ENCODE results near the gene LRRC41. TPM values are rescaled to one million over a fixed set of nuclear protein-coding genes. Genes with fewer than 3 reads are reported as not detected.

The LRRC41 gene
- total and polyA plus RNA-seq, 12 donors: 15.4 to 52.5 (median 41.7) TPM

GRCh38 chr1:46302641-46303037, 777 bp downstream of the LRRC41 start:
- intact Hi-C loops (cut with DNase I): loop anchor here in 7 of 10 donors (2.0 to 5.0 kb wide), 4 partner anchors 38 to 56 kb away; partner anchors contain the start of genes NSUN4 (in 7 of the 7) and RAD54L (in 3 of the 7)
- H3K27ac ChIP-seq: peak overlapping the region; percentile 95 to 99 (median 98)
- H3K4me1 ChIP-seq: peaks cover 13 to 74% (median 63%) of the 10 kb centered on the region in 9 donors
- ATAC-seq (peak; percentile 2 to 59 (median 18)), DNase-seq (peak; percentile 42)
- no peaks in the 10 kb centered on the region for H3K27me3 ChIP-seq
- peak overlapping the region; percentile 76 to 98 (median 90) for H3K4me3 ChIP-seq
- no peaks in the 10 kb centered on the region for H3K9me3 ChIP-seq
- H3K36me3 ChIP-seq: peaks cover 0 to 18% (median 9%) of the 10 kb centered on the region in 9 donors
- WGBS, 2 donors: 0% methylated on average over 31 to 32 of the region's 32 CpGs
- no peak for TF ChIP-seq CTCF (IDR thresholded peaks at IDR 0.05)

GRCh38 chr1:46301808-46302640, 1.4 kb downstream of the LRRC41 start:
- no peaks in the 10 kb centered on the region for H3K27me3 ChIP-seq
- WGBS, 2 donors: 0 to 1% methylated on average over 79 of the region's 79 CpGs
- ATAC-seq (peak; percentile 3 to 55 (median 15)), DNase-seq (peak; percentile 38 to 60)
- H3K27ac ChIP-seq: peak overlapping the region; percentile 95 to 99 (median 98)
- TF ChIP-seq CTCF (IDR thresholded peaks at IDR 0.05): peak in 6 of 9 donors; percentile 7 to 40 (median 32)
- H3K4me1 ChIP-seq: peaks cover 10 to 68% (median 57%) of the 10 kb centered on the region in 9 donors
- peak overlapping the region; percentile 76 to 98 (median 90) for H3K4me3 ChIP-seq
- H3K9me3 ChIP-seq: no peaks in the 10 kb centered on the region
- intact Hi-C loops (cut with DNase I): loop anchor here in 7 of 10 donors (2.0 to 5.0 kb wide), 4 partner anchors 39 to 55 kb away; partner anchors contain the start of genes NSUN4 (in 7 of the 7) and RAD54L (in 3 of the 7)
- peaks cover 0 to 20% (median 13%) of the 10 kb centered on the region in 9 donors for H3K36me3 ChIP-seq

- H3K4me3 ChIP-seq: peak overlapping the region; percentile 76 to 98 (median 90)
- peaks cover 7 to 62% (median 51%) of the 10 kb centered on the region in 9 donors for H3K4me1 ChIP-seq
- TF ChIP-seq CTCF (IDR thresholded peaks at IDR 0.05): no peak
- peak overlapping the region; percentile 95 to 99 (median 98) for H3K27ac ChIP-seq
- H3K9me3 ChIP-seq: no peaks in the 10 kb centered on the region
- peaks cover 0 to 20% (median 15%) of the 10 kb centered on the region in 9 donors for H3K36me3 ChIP-seq
- intact Hi-C loops (cut with DNase I): loop anchor here in 6 of 10 donors (5.0 kb wide), 2 partner anchors 41 to 54 kb away; partner anchors contain the start of genes NSUN4 (in 5 of the 6) and RAD54L (in 2 of the 6)
- H3K27me3 ChIP-seq: no peaks in the 10 kb centered on the region
- 4 to 8% methylated on average over 17 of the region's 17 CpGs for WGBS, 2 donors
- ATAC-seq (no peak), DNase-seq (no peak)
Measured at GRCh38 chr1:46301406-46301807, 2.0 kb downstream of the LRRC41 start.

GRCh38 chr1:46300673-46301405, 2.6 kb downstream of the LRRC41 start:
- H3K27ac ChIP-seq: peak overlapping the region; percentile 95 to 99 (median 98)
- H3K9me3 ChIP-seq: no peaks in the 10 kb centered on the region
- intact Hi-C loops (cut with DNase I): loop anchor here in 6 of 10 donors (5.0 kb wide), 2 partner anchors 41 to 54 kb away; partner anchors contain the start of genes NSUN4 (in 5 of the 6) and RAD54L (in 2 of the 6)
- peak in 1 of 2 donors; percentile 48 for DNase-seq
- peak overlapping the region; percentile 76 to 98 (median 90) for H3K4me3 ChIP-seq
- no peak for TF ChIP-seq CTCF (IDR thresholded peaks at IDR 0.05)
- H3K4me1 ChIP-seq: peaks cover 7 to 56% (median 46%) of the 10 kb centered on the region in 9 donors
- WGBS, 2 donors: 21 to 24% methylated on average over 6 of the region's 6 CpGs
- H3K36me3 ChIP-seq: peaks cover 0 to 25% (median 19%) of the 10 kb centered on the region in 9 donors
- ATAC-seq: no peak
- no peaks in the 10 kb centered on the region for H3K27me3 ChIP-seq
